Measurements from ENCODE around the gene CLTCL1.

The CLTCL1 gene

GRCh38 chr22:19150482-19151328 is 140.8 kb downstream of the CLTCL1 start:
- no peak for DNase-seq (ENCODE audit: low spot score)

- DNase-seq (ENCODE audit: low spot score), result no peak
These were observed 141.5 kb downstream of the CLTCL1 start, which contains the start of gene GSC2 for GRCh38 chr22:19149991-19150390. TSS of gene GSC2 (minus strand) at chr22:19150292. CDS start at chr22:19150283, 9 bp downstream.

- peak; percentile 65 for DNase-seq (ENCODE audit: low spot score)
These were observed 142.3 kb downstream of the CLTCL1 start for GRCh38 chr22:19149047-19149883.

- DNase-seq (ENCODE audit: low spot score), result no peak
These were observed 143.0 kb downstream of the CLTCL1 start for GRCh38 chr22:19148417-19149046.

- no peak for DNase-seq (ENCODE audit: low spot score)
These were observed 144.2 kb downstream of the CLTCL1 start for GRCh38 chr22:19147195-19147780.

GRCh38 chr22:19146215-19146968 is 145.1 kb downstream of the CLTCL1 start:
- DNase-seq (ENCODE audit: low spot score), result no peak

- no peak for DNase-seq (ENCODE audit: low spot score)
These were observed 147.5 kb downstream of the CLTCL1 start for GRCh38 chr22:19143967-19144400.

- DNase-seq (ENCODE audit: low spot score), result no peak
These were observed 148.3 kb downstream of the CLTCL1 start for GRCh38 chr22:19143212-19143611.

GRCh38 chr22:19142394-19142793 is 149.1 kb downstream of the CLTCL1 start:
- DNase-seq (ENCODE audit: low spot score), result no peak

GRCh38 chr22:19139974-19140373 is 151.5 kb downstream of the CLTCL1 start:
- DNase-seq (ENCODE audit: low spot score), result no peak

GRCh38 chr22:19139001-19139356 is 152.5 kb downstream of the CLTCL1 start:
- DNase-seq (ENCODE audit: low spot score), result no peak

- DNase-seq (ENCODE audit: low spot score), result no peak
These were observed 153.1 kb downstream of the CLTCL1 start for GRCh38 chr22:19138217-19139000.

- DNase-seq (ENCODE audit: low spot score), result no peak
These were observed 153.9 kb downstream of the CLTCL1 start for GRCh38 chr22:19137384-19138216.

GRCh38 chr22:19136915-19137314 is 154.6 kb downstream of the CLTCL1 start:
- DNase-seq (ENCODE audit: low spot score), result no peak

- no peak for DNase-seq (ENCODE audit: low spot score)
These were observed 156.6 kb downstream of the CLTCL1 start for GRCh38 chr22:19134874-19135273.

- DNase-seq (ENCODE audit: low spot score), result no peak
These were observed 157.2 kb downstream of the CLTCL1 start for GRCh38 chr22:19134176-19134831.

- no peak for DNase-seq (ENCODE audit: low spot score)
These were observed 158.0 kb downstream of the CLTCL1 start for GRCh38 chr22:19133561-19133960.

- no peak for DNase-seq (ENCODE audit: low spot score)
These were observed 158.7 kb downstream of the CLTCL1 start for GRCh38 chr22:19132693-19133400.

Data from ecto neural progenitor cell (in vitro differentiated cells).